Stimulated activated CD4-positive, alpha-beta T cell treated with anti-CD3 and anti-CD28 coated beads, Interleukin-2, amount 100 ng/mL, for 4 hours (primary cell): ENCODE measurements around the gene STIP1.

ENCODE experiments used
- DNase-seq: peaks from one replicate; pipeline ENCODE4 v3.0.0-alpha.2; 2020; ENCODE audit warnings: low read depth

Gene STIP1

DNA sequence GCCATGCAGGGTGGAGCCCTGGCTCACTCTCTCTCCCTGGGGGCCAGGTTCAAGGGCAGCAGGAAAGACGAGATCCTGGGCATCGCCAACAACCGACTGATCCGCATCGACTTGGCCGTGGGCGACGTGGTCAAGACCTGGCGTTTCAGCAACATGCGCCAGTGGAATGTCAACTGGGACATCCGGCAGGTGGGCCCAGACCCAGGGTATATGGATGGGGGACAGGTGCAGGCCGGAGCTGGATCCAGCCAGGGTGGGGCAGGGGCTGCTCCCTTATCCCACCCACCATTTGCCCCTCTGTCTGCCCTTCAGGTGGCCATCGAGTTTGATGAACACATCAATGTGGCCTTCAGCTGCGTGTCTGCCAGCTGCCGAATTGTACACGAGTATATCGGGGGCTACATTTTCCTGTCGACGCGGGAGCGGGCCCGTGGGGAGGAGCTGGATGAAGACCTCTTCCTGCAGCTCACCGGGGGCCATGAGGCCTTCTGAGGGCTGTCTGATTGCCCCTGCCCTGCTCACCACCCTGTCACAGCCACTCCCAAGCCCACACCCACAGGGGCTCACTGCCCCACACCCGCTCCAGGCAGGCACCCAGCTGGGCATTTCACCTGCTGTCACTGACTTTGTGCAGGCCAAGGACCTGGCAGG is 37.2 kb downstream of the STIP1 start:
- no peak for DNase-seq

DNA sequence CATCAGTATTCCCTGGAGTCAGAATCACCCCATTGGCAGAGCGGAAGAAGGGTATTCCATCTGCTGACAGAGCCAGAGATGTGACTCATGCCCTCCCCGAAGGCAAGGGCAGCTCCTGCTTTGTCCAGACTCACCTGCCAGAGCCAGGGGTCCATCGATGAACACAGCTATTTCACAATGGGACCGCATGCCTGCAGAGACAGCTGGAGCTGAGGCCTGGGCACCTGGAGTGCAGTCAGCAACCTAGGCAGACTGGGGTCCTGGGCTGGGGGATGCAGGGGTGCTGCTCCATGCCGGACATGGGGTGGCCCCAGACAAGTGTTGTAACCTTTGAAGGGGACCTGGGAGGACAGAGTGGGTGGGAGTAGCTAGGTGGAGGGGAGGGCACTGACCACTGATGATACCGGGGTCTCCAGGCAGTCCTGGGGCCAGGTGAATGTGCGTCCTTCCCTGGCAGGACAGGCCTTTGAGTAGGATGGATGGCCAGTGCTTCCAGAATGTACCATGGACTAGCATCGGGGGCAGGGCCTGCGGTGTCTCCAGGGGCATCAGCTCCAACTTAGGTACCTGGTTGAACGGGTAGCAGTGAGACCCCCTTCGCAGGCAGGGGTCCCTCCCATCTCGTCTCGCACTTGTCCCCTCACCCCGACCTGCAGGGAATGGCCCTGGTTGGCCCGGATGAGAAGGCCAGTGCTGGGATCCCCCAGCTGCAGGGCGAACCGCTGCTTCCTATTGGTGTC is 38.4 kb downstream of the STIP1 start:
- DNase-seq = no peak

GRCh38 chr11:64224891-64225607 is 39.1 kb downstream of the STIP1 start:
- no peak for DNase-seq

GRCh38 chr11:64225608-64226506 is 39.9 kb downstream of the STIP1 start, which contains the start of the genes NUDT22 and TRPT1:
Gene NUDT22, plus strand, starts transcription at chr11:64226274. Its CDS starts 379 bp downstream, at chr11:64226653.
Gene TRPT1, minus strand, starts transcription at chr11:64226186. Its CDS starts 326 bp downstream, at chr11:64225860.
- peak; percentile 85 for DNase-seq

GRCh38 chr11:64226507-64227051 is 40.6 kb downstream of the STIP1 start:
- DNase-seq = no peak

- DNase-seq = no peak
Observed at GRCh38 chr11:64227405-64227956, 41.5 kb downstream of the STIP1 start.

DNA sequence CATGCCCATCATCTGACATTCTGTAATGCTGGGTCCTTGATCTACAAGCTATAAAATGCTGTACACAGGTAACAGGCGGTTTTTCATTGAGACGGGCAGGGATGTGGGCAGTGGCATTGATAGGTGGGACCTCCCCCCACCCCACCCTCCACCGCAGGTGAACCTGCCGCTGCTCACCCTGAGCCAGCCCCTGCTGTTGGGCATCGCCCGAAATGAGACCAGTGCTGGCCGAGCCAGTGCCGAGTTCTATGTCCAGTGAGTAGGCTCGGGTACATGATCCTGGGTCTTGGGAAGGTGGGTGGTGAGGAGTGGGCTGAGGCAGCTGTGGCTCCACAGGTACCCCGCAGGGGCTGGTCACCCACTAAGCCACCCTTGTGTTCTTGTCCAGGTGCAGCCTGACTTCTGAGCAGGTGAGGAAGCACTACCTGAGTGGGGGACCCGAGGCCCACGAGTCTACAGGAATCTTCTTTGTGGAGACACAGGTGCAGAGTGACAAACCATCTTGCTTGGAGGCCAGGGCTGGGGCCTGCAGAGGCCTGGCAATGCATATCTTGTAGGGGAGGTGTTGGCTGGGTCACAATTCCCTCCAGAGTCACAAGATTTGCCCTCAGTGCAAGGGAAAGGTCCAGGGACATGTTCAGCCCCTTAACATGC is 43.2 kb downstream of the STIP1 start:
- no peak for DNase-seq

GRCh38 chr11:64229744-64230170 is 43.8 kb downstream of the STIP1 start:
- no peak for DNase-seq

DNA sequence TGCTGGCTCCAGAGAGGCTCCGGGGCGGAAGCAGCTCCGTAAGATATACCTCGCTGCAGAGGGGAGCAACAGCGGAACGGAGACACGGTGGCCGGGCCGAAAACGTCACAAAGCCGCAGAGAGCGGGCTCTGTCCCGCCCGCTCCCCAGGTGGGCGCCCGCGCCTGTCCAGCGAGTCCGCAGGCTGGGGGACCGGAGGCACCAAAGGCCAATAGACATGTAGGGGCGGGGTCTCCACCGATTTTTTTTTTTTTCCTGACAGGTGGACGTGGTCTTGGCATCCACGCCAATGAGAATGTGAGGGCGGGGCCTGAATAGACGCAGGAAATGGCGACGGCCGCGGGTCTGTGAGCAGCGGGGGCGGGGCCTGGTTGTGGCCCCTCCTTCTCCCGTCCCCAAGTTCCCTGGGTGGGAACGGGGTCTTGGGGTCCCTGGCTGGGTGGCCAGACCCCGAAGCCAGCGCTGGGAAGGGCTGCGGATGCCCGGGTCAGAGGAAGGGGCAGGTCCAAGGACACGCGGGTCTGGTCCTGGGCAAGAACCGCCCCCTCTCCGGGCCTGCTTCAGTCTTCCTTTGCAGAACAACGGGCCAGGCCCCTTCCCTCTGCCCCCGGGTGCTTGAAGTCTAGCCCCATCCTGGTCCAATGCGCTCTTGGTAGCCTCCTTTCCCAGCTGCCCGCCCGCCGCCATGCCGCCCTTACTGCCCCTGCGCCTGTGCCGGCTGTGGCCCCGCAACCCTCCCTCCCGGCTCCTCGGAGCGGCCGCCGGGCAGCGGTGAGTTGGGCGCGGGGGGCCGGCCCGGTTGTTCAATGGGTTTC is 44.4 kb downstream of the STIP1 start, which contains the start of gene DNAJC4:
Gene DNAJC4, plus strand, starts transcription at position 378 of the 814 bp plus-strand sequence. Its CDS starts 307 bp downstream, at position 685.
- peak; percentile 77 for DNase-seq

GRCh38 chr11:64230985-64231365 is 45.0 kb downstream of the STIP1 start:
- no peak for DNase-seq

- no peak for DNase-seq
Observed at GRCh38 chr11:64231546-64231945, 45.6 kb downstream of the STIP1 start.

DNA sequence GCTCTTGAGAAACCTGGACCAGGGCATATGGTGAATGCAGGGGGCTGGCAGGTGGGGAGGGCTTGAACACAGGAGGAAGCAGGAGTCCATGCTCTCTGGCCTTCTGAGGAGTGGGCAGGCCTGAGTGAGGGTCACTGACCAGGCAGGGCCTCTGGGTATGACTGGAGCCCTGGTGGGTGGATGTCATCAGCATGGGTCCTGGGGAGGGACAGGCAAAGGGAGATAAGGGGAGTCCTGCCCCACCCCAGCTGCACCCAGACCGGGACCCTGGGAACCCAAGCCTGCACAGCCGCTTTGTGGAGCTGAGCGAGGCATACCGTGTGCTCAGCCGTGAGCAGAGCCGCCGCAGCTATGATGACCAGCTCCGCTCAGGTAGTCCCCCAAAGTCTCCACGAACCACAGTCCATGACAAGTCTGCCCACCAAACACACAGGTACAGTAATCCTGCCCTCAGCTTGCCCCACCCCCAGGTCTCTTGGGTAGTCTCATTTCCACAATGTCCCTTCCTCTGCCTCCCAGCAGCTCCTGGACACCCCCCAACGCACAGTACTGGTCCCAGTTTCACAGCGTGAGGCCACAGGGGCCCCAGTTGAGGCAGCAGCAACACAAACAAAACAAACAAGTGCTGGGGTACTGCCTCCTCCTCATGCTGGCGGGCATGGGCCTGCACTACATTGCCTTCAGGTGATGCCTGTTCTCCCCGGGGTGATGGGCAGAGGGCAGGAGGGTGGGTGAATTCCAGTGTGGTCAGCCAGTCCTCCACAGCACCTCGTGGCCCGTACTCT is 46.4 kb downstream of the STIP1 start:
- no peak for DNase-seq

- DNase-seq = no peak
Observed at GRCh38 chr11:64232967-64233315, 47.0 kb downstream of the STIP1 start.

- peak; percentile 69 for DNase-seq
Observed at GRCh38 chr11:64233913-64234586, 48.1 kb downstream of the STIP1 start, which contains the start of gene VEGFB. Gene VEGFB, plus strand, starts transcription at chr11:64234584. Its CDS starts 250 bp downstream, at chr11:64234834.

DNA sequence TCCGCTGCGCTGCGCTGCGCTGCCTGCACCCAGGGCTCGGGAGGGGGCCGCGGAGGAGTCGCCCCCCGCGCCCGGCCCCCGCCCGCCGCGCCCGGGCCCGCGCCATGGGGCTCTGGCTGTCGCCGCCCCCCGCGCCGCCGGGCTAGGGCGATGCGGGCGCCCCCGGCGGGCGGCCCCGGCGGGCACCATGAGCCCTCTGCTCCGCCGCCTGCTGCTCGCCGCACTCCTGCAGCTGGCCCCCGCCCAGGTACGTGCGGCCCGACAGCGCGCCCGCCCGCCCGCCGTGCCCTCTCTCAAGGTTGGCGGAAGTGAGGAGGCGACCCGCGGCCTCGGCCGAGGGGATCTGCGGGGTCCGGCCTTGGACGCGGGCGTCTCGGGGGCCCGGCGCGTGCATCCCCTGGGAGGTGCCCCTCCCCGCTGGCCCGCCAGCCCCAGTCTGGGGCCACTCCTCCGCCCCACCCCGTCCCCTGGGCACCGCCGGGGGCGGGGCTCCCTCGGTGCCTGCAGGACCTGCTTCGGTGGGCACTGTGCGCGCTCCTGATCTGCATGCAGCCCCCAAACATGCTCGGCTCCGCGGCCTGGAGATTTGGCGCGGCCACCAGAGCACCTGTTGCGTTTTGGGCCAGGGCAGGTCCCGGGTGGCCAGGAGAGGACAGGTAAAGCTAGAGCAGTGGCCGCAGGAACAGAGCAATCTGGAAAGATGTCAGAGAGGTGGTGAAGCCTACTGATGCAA is 48.8 kb downstream of the STIP1 start:
- DNase-seq = no peak

DNA sequence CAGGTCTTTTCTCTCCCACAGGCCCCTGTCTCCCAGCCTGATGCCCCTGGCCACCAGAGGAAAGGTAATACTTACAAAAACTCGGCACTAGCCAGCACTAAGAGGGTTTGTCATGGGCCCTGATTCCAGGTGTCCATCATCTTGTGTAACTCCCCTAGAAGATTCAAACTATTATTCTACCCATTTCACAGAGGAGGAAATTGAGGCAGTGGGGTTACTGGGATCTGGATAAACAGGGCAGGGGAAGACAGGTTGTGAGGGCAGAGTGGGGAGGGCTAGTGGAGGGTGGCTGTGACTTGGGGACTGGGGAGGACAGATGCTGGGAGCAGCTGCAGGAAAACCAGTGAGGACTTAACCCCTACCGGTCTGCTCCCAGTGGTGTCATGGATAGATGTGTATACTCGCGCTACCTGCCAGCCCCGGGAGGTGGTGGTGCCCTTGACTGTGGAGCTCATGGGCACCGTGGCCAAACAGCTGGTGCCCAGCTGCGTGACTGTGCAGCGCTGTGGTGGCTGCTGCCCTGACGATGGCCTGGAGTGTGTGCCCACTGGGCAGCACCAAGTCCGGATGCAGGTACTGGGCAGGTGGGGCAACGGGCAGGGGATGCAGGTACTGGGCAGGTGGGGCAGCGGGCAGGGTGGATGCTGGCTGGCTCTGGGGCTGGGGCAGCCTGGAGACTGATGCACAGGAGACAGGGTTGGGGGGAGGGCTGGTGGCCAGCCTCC is 49.6 kb downstream of the STIP1 start:
- DNase-seq = no peak

DNA sequence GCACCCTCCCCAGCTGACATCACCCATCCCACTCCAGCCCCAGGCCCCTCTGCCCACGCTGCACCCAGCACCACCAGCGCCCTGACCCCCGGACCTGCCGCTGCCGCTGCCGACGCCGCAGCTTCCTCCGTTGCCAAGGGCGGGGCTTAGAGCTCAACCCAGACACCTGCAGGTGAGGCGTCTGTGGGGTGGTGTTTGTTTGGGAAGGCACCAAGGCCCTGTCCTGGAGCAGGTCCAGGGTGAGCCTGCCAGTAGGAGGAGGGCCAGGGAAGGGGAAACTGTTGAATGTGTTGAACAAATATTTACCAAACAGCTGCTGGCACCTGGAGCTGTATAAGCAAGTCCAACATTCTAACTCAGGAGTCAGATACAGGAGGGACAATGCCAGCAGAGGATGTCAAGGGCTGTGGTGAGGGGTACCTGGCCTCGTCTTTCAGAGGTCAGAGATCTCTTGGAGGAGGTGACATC is 51.5 kb downstream of the STIP1 start:
- DNase-seq = no peak
